Right ventricle myocardium inferior (tissue), 1 donor: ENCODE results near the gene DGLUCY. TPM values are rescaled to one million over a fixed set of nuclear protein-coding genes. Genes with fewer than 3 reads are reported as not detected.

Source experiments
- ATAC-seq: fragments of 200-7000 bp; cut with Tn5 transposase; one replicate; pipeline ENCODE4 v1.9.1; 2020; ENCODE audit warnings: mild to moderate bottlenecking, moderate library complexity
- DNase-seq: peaks from one replicate; pipeline ENCODE4 v3.0.0; 2021; ENCODE audit errors: missing footprints
- intact Hi-C: fragments of 100-400 bp; cut with DNase I; formaldehyde crosslinking; loops from one replicate; pipeline ENCODE4 v1.11.0; 2022
- total RNA-seq: library from RNA; stranded (reverse); fragmentation: NEBNext Ultra II Directional; extraction: Animal tissue kit (Norgen Biotek cat#: 25700); gene quantifications from one replicate; pipeline ENCODE4 v1.2.1, GENCODE V29; 2021
- donor health status: DM: no; HTN: yes; CAD: no; lungs with severe emphysema.

Gene DGLUCY
- total RNA-seq, 1 donor from 2014 or later = 202 TPM

- peak; percentile 49 for ATAC-seq
- peak; percentile 77 for DNase-seq
- intact Hi-C loops = no loop called here
Observed at GRCh38 chr14:91127401-91127801, 13.5 kb downstream of the DGLUCY start.

GRCh38 chr14:91127924-91128323 lies 14.1 kb downstream of the DGLUCY start:
- ATAC-seq (no peak), DNase-seq (no peak)
- intact Hi-C loops = no loop called here

DNA sequence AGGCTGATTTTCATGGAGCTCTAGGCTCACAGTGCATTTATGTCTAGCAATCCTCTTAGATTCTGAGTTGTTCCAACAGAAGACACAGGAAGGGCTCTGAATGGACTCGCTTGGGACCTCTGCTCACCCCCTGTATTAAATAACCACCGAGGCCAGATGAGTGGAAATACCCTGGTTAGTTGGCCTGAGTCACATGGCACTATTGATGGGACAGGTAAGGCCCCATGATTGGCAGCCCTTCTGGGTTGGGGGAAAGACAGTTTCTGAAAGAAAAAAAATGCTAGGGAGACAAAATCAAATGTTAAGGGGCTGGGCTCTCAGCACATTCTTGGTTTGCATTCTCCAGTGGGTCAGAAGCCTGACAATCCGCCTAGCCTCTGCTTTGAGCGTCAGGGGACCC lies 14.8 kb downstream of the DGLUCY start:
- no peak for ATAC-seq
- DNase-seq = no peak
- intact Hi-C loops = no loop called here

- ATAC-seq (no peak), DNase-seq (no peak)
- intact Hi-C loops = no loop called here
Observed at GRCh38 chr14:91129261-91129660, 15.4 kb downstream of the DGLUCY start.

DNA sequence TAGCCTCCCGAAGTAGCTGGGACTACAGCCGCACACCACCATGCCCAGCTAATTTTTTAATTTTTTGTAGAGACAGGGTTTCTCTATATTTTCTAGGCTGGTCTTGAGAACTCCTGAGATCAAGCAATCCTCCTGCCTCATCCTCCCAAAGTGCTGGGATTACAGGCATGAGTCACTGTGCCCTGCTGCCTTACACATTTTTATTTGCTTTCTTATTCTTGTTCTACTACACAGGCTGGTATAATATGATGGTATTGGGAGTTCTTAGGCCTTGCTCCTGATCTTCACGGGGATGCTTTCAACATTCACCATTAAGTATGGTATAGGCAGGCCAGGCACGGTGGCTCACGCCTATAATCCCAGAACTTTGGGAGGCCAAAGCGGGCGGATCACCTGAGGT lies 21.2 kb downstream of the DGLUCY start:
- intact Hi-C loops = loop anchor here (5.0 kb wide), 1 partner anchor 37 kb away; no protein-coding TSS in a partner anchor
- DNase-seq (no peak), ATAC-seq (no peak)

DNA sequence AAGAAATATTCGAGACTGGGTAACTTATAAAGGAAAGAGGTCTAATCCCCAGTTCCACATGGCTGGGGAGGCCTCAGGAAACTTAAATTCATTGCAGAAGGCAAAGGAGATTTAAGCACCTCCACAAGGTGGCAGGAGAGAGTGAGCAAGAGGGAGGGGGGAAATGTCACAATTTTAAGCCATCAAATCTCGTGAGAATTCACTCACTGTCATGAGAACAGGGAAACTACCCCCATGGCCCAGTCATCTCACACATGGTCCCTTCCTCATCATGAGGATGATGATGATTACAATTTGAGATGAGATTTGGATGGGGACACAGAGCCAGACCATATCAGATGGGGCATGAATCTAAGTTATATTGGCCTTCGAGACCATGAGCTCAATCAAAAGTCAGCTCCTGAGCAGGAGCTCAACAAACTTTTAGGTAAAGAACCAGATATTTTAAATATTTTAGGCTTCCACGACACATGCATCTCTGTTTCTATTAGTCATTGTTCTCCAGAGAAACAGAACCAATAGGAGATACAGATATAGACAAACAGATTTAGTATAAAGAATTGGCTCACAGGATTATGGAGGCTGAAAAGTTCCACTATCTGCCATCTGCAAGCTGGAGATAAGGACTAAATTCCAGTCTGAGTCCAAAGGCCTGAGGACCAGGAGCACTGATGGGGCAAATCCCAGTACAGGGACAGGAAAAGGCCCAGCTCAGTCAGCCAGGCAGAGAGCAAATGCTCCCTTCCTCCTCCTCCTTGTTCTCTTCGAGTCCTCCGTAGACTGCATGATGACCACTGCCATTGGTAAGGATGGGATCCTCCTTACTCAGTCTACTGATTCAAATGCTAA lies 24.9 kb downstream of the DGLUCY start:
- ATAC-seq = no peak
- intact Hi-C loops = loop anchor here (5.0 kb wide), 1 partner anchor 34 kb away; no protein-coding TSS in a partner anchor
- no peak for DNase-seq

- ATAC-seq (no peak), DNase-seq (no peak)
- intact Hi-C loops = loop anchor here (5.0 kb wide), 1 partner anchor 33 kb away; no protein-coding TSS in a partner anchor
Observed at GRCh38 chr14:91139776-91140175, 25.9 kb downstream of the DGLUCY start.

GRCh38 chr14:91140672-91141071 lies 26.8 kb downstream of the DGLUCY start:
- no peak for ATAC-seq
- no peak for DNase-seq
- intact Hi-C loops = no loop called here

DNA sequence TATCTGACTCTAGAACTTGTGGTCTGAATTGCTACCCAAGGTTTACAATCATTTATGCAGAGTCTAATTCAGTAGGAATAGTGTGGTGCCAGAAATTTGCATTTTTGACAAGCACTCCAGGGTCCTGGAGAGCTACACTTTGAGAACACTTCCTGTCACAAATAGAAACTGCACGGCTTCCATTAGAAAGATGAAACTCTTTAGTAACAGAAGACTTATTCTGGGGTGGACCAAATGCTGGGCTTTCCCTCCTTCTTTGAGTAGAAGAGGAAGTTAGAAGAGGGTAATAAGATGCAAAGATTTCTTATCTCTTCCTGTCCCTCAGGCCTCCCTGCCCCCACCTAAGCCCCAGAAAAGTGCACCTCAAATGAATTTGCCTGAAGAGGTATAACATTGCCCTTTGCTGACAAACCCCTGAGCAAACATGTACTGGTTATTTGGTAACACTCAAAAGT lies 28.4 kb downstream of the DGLUCY start:
- intact Hi-C loops = no loop called here
- no peak for DNase-seq
- no peak for ATAC-seq

DNA sequence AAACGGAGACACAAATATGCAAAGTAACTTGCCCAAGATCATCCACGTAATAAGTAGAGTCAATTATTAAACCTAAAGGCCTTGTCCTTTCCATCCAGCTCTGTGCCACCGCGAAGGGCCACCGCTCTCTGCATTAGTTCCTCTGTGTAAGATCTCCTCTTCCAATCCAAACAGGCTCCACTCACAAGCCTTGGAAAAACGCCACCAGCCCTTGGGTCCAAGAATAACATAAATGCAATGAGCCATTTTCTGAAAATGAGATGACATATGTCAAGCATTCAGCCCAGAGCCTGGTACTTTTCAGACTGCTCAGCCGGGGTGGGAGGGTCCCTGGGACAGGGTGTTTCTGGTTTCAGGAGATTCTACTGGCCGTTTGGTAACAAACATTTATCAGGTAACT lies 30.0 kb downstream of the DGLUCY start:
- DNase-seq (peak; percentile 72), ATAC-seq (no peak)
- intact Hi-C loops = no loop called here

DNA sequence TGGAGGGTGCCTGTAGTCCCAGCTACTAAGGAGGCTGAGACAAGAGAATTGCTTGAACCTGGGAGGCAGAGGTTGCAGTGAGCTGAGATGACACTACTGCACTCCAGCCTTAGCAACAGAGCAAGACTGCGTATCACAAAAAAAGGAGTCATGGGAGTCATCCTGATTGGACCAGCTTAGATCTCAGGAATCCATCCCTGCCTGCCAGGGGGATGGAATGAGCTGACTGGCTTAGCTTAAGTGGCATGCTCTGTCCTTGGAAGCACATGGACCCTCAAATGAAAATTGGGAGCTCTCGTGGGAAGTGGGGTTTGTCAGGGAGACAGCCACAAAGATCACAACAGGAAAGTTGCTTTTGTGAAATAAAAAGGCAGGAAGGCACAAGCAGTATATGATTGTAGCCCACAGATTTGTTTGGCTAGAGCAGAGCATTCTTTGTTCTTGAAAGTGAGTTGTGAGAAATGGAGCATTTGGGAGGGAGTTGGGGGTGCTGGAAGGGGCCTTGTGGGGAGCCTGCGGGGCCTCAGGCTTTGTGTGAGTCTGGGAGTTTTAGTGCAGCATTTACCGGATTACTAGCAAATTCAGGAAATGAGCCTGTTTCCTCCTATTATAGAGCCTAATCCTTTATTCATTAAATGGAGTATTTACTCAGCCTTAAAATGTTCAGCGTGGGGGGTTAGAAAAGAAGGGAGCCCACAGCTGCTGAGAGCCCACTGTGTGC lies 30.7 kb downstream of the DGLUCY start:
- intact Hi-C loops = no loop called here
- DNase-seq (no peak), ATAC-seq (peak; percentile 36)

GRCh38 chr14:91145391-91146160 lies 31.7 kb downstream of the DGLUCY start:
- intact Hi-C loops = no loop called here
- DNase-seq = no peak
- no peak for ATAC-seq

DNA sequence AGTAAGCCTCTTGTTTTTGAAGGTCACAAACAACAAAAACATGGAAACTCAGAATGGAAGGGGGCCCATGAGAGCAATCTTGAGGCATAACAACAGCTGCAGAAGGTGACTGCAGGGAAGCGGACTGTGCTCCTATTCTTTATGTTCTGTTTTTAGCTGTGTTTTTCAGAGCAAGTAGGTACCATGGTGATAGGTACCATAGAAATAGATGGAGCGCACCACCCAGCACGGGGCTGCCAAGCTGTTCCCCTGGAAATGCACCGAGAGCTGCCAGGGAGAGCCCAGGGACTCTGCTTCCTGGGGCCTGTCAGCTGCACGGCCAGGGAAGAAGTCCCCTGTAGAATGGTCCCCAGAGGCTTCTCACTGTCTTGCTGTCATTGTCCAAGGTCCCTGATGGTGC lies 32.8 kb downstream of the DGLUCY start:
- no peak for DNase-seq
- intact Hi-C loops = no loop called here
- ATAC-seq = peak; percentile 69

GRCh38 chr14:91149462-91149861 lies 35.6 kb downstream of the DGLUCY start:
- ATAC-seq = peak; percentile 64
- intact Hi-C loops = no loop called here
- peak; percentile 22 for DNase-seq

DNA sequence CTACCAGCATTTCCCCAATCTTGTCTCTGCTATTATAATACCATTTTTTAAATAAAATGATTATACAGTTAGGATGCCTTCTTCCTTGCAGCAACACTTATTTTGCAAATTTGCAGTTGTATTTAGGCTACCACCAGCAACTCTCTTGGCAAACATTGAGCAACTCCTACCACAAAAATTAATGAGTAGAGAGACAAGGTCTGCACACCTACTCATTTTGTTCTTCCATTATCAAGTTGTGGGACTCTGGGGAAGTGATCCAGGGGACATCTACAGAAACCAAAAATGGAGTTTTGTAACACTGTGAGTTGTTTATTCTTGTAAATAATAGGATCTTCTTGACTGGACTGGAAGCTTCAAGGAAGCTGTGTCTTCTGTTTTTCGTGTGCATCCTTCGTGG lies 38.6 kb downstream of the DGLUCY start:
- ATAC-seq (no peak), DNase-seq (no peak)
- intact Hi-C loops = no loop called here

- DNase-seq (peak; percentile 17), ATAC-seq (no peak)
- intact Hi-C loops = no loop called here
Observed at GRCh38 chr14:91153360-91153759, 39.5 kb downstream of the DGLUCY start.

GRCh38 chr14:91154851-91155625 lies 41.2 kb downstream of the DGLUCY start:
- ATAC-seq (peak; percentile 52), DNase-seq (no peak)
- intact Hi-C loops = no loop called here

GRCh38 chr14:91155626-91156089 lies 41.8 kb downstream of the DGLUCY start:
- intact Hi-C loops = no loop called here
- DNase-seq = no peak

More at GRCh38 chr14:91155626-91156089, 41.8 kb downstream of the DGLUCY start:
- ATAC-seq = no peak
